ENCODE results near the gene MERTK. TPM values are rescaled to one million over a fixed set of nuclear protein-coding genes. Genes with fewer than 3 reads are reported as not detected.
"Not testable (repeated sequence)": the region's sequence is repeated elsewhere in the genome, so short reads cannot be mapped to it uniquely, and the experiment has no call there.

The MERTK gene
- polyA plus RNA-seq, 4 donors = 19.7 to 23.5 (median 20.6) TPM

GRCh38 chr2:112062894-112063293 is 164.5 kb downstream of the MERTK start:
- DNase-seq (ENCODE audit: low read depth in 4 of 4, low spot score in 2 of 4) = no peak

DNA sequence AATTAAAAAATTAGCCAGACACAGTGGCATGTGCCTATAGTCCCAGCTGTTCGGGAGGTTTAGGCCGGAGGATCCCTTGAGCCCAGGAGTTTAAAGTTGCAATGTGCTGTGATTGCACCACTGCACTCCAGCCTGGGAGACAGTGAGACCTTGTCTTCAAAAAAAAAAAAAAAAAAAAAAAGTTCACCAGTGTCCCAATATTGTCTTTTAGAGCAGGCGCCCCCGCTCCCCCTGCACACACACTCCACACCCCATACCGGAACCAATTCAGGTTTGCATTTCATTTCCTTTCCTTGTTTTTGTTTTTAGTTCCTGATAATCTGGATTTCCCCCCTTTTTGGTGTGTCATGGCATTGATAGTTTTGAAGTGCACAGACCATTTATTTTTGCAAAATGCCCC is 167.1 kb downstream of the MERTK start:
- DNase-seq (ENCODE audit: low read depth in 4 of 4, low spot score in 2 of 4) = no peak

DNA sequence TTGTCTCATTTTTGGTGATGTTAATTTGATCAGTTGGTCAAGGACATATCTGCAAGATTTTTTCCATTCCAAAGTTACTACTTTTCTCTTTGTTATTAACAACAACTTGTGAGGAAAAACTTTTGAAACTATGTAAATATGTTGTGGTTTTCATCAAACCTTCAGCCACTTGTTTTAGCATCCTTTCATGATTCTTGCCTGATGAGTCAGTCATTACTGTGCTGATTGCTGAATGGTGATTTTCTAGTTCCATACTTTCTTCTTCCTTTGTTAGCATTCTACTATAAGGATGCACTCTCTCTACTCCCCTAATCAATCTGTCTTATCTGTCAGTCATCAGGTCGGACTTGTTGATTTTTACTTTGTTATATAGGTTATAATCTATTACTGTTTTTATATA is 167.6 kb downstream of the MERTK start:
- no peak for DNase-seq (ENCODE audit: low read depth in 4 of 4, low spot score in 2 of 4)

DNA sequence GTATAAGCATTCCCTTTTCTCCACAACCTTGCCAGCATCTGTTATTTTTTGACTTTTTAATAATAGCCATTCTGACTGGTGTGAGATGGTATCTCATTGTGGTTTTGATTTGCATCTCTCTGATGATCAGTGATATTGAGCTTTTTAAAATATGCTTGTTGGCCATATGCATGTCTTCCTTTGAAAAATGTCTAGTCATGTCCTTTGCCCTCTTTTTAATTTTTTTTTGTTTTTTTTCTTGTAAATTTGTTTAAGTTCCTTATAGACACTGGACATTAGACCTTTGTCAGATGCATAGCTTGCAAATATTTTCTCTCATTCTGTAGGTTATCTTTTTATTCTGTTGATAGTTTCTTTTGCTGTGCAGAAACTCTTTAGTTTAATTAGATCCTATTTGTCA is 171.4 kb downstream of the MERTK start:
- not testable (repeated sequence) for DNase-seq (ENCODE audit: low read depth in 4 of 4, low spot score in 2 of 4)

DNA sequence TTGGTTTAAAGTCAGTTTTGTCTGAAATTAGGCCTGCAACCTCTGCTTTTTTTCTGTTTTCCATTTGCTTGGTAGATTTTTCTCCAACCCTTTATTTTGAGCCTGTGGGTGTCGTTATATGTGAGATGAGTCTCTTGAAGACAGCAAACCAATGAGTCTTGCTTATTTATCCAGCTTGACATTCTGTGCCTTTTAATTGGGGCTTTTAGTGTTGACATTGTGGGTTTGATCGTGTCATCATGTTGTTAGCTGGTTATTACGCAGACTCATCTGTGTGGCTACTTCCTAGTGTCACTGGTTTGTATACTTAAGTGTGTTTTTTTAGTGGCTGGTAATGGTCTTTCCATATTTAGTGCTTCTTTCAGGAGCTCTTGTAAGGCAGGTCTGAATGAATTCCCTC is 175.5 kb downstream of the MERTK start:
- no peak for DNase-seq (ENCODE audit: low read depth in 4 of 4, low spot score in 2 of 4)

DNA sequence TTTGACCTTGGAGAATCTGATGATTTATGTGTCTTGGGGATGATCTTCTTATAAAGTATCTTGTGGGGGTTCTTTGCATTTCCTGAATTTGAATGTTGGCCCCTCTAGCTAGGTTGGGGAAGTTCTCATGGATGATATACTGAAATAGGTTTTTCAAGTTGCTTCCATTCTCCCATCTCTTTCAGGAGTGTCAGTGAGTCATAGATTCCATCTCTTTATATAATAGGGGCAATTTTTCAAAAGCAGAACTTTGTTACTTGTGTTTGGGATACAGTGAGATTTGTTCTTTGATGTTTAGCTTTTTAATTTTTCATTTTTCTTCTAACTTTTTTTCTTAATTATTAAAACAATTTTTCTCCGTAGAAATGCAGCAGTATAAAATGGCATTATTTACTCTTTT is 176.1 kb downstream of the MERTK start:
- DNase-seq (ENCODE audit: low read depth in 4 of 4, low spot score in 2 of 4) = no peak

DNA sequence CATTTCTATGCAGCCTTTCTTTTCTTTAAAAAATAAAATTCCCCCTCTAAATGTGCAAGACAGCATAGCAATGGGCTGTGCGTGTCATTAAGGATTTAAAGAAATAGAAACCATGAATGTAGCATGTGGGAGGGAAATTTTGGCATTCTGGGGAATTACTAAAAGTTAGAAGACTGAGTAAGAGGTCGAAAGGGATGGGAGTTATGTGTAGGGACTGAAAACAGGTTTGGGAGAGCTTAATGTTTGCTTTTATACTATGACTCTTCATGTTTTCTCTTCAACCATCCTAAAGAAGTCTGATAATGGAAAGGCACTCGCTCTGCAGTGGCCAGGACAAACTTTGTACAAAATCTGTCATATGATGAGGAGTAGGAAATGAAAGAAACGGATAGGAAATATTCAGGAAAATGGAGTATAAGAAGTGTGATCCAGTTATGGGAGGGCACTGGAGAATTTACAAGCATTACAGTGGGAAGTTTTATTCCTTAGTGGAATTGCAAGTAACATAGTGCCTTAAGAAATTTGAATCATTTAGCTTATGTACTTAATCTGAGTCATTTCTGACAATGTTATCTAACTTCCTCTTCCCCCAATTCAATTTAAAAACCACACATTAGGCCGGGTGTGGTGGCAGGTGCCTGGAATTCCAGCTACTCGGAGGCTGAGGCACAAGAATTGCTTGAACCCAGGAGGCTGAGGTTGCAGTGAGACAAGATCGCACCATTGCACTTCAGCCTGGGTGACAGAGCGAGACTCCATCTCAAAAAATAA is 177.3 kb downstream of the MERTK start:
- DNase-seq (ENCODE audit: low read depth in 4 of 4, low spot score in 2 of 4) = no peak

DNA sequence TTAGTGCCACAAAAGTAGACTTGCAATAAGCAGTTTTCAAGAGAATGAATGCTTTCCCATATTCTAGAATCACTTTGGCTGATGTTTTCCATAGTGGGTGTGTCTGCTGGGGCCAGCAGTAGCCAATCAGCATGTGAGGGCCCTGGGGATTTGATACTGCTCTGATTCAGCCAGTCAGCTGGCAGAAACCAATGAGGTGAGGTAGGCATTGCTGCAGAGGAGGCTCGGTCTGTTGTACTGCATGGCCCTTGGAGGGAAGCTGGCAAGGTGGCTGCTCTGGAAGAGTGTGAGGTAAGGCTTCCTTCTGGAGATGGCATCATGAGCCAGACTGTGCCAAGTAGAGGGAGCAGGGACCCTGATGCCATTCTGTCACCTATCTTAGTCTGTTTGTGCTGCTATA is 179.4 kb downstream of the MERTK start:
- DNase-seq (ENCODE audit: low read depth in 4 of 4, low spot score in 2 of 4) = no peak

Other genes starting within 250 kb of the MERTK start
- 10 to 100 TPM; 29.3 to 42.5 (median 31.9) TPM for gene ANAPC1, start 14.4 kb upstream of the MERTK start, polyA plus RNA-seq (ENCODE audit: insufficient read length in 4 of 4)
- 10 to 100 TPM; 16.7 to 25.5 (median 21.1) TPM for gene TMEM87B, start 156.7 kb downstream of the MERTK start, polyA plus RNA-seq (ENCODE audit: insufficient read length in 4 of 4)
- 10 to 100 TPM; 12.3 to 15.6 (median 14.1) TPM for gene FBLN7, start 239.8 kb downstream of the MERTK start, polyA plus RNA-seq (ENCODE audit: insufficient read length in 4 of 4)

All from left renal cortex interstitium (tissue), 4 donors.